Fibroblast of skin of right biceps (primary cell): ENCODE data around the gene DGKG.

Source experiments
- DNase-seq: peaks from one replicate; pipeline ENCODE4 v3.0.0-alpha.2; 2013

DGKG gene

DNA sequence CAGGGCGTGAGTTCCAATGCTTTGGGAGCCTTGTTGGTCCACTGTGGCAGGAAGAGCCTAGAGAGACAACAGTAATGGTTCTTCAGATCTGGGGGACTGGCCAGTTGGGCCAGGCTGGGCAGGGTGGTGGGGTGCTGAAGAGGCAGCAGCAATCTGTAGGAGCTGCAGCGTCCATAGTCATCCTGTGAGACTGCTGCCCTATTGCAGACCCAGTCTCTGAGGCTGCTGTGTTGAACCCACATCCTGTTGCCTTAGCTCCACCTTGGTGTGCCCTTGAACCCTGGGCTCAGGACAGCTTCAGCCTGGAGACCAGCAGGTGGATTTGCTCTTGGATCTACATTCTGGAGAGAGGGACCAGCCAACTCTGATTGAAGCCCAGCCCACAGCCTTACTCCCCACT lies 229.5 kb downstream of the DGKG start:
- DNase-seq = no peak

DNA sequence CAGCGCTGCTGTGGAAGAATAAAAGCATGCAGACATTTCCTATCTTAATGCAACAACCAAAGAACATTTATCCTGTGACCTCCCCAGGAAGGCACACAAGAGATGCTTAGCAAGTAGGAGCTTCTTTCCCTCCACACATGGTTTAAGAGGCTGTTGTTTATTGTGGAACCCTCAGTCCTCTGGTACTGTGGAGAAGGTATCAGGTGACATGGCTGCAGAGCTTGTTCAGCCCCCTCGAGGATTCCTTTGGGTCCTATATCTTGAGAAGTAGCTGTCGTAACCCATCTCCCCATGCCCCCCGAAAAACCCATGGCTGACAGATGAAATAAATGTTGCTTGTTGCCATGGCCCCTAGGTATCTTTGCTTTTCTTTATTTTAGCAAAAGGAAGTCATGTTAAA lies 232.8 kb downstream of the DGKG start:
- DNase-seq = no peak

DNA sequence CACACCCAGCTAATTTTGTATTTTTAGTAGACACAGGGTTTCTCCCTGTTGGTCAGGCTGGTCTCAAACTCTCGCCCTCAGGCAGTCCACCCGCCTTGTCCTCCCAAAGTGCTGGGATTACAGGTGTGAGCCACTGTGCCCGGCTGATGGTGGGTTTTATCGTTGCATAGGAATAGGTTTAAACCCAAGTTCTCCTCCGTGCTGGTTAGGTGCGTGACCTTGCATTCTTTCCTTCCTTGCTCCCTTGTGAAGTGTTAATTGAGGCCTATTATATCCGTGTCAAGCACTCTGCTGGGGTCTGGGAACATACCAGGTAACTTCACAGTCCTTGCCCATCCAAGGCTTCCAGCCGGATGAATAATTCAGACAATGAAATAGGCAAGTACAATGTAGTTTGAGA lies 233.9 kb downstream of the DGKG start:
- no peak for DNase-seq

DNA sequence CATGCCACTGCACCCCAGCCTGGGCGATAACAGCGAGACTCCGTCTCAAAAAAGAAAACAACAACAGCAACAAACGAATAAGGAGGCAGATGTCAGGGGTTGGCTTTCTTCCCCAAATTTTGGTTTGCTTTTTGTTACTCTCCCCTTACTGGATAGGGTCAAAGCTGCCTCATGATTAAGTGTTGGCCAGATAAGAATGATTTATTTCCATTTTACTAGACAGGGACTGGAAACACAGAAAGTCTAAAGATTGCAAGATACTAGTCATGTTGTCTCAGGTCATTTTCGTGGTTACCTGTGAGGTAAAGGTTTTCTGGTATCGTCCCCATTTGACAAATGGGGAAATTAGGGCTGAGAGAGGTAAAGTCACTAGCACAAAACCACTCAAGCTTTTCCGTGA lies 234.6 kb downstream of the DGKG start:
- no peak for DNase-seq

DNA sequence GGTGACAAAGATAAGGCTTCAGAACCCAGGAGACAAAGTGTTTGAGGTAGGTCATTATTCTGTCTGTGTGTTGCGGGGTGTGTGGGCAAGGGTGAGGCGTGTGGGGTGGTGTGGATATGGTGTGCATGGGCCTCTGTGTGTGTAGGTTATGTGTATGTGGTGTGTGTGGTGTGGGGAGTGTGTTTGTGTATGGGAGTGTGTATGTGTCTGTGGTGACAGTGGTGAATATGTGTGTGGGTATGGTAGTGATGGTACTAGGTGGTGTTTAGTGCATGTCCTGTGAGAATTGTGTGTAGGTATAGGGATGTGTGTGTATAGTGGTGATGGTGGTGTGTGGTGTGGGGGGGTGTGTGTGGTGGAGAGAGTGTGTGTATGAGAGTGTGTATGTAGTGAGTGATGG lies 236.9 kb downstream of the DGKG start:
- no peak for DNase-seq

DNA sequence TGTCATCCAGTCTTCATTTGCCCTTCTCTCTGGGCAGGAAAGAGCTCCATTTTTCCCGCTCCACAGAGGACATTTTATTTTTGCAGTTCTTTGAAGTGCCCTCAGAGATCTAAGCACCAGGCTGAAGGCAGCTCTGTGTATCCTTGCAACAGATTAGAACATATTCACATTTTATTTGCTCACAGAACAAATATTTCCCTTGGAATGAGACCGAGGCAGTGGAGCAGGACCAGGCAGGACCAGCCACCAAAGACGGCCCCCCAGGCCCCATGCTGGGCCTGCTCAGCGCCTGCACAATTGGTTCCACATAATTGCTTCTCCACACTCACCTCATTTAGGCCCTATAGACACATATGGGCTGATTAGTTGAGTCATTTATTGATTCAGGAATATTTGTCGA lies 237.4 kb downstream of the DGKG start:
- no peak for DNase-seq

DNA sequence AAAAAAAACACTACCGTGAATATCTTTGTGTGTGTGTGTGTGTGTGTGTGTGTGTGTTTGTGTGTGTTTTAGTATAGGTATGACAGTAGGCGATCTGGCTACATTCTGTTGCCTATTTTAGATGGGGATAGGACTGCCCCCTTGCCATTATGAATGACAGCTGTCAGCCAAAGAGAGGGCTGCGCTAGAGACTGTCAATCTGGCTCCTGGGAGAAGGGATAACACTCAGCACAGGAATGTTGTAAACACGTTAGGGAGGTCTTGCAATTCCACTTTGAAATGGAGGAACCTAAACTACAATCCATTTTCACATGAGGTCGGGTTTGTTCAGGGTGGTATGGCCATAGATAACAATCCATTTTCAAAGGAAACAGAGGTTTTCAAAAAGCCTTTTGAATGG lies 239.0 kb downstream of the DGKG start:
- no peak for DNase-seq

DNA sequence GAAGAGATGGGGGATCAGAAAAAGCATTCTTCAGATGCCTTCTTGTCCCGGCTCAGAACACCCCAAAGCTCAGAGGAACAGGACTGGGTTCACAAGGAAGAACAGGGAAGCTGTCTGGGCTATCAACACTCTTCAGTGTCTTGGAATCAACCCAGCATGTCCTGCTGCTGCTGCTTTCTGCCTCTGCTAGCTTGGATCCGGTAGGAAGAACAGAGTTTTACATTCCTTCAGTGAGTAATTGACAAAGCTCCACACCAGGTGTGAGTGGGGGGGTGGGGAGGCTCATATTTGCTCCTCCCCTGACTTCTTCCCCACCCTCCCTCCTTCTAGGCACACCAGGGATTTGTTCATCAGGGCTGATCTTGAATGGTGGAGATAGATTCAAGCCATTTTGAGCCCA lies 240.1 kb downstream of the DGKG start:
- DNase-seq = no peak

DNA sequence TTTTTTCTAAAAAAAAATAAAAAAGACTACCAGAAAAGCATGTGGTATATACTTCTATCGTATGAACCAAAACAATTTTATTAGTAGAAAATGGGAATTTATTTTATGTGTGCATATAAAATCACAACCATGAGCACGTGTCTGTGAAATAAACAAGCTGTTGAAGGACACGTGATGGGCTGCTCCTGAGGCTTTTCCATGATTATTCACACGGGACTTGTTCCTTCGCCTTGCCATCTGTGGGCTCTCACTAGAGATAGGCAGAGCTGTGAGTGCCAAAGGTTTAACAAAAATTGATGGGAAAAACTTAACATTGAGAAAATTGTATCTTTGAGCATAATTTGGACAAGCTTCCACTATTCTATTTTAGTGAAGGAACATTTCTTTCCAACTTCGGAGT lies 240.8 kb downstream of the DGKG start:
- no peak for DNase-seq

DNA sequence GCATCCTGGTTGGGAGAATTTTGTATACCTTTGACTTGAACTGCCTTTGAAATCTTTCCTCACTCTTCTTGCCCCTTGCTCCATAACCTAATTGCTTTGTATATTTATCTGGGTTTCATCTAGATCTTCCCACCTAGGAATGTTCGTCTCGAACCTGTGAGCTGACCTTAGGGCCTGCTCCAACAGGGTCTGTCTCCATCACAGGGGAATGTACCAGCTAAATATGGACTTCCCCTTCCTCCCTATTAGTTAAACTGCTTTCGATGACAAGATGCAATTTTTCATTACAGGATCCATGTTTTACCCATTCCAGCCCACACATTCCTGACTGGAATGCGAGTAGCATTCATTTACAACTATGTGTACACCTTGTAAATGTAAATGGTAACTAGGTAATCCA lies 242.5 kb downstream of the DGKG start:
- no peak for DNase-seq

DNA sequence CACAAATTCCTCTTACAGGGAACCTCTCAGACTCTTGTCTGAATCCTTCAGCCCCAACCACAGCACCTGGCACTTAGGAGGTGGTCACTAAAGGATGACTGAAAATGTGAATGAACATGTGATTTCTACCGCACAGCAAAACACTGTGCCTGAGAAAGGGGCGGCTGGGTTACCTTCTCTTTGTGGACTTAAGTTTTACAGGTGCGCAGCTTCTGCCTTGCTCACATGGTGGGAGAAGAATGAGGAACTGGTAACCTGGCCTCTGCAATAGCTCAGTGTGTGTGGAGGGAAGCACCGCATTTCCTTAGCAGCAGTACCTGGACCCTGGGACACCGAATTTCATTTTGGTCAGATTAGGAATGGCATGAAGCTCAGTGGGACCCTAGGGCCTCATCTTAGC lies 243.3 kb downstream of the DGKG start:
- DNase-seq = no peak

DNA sequence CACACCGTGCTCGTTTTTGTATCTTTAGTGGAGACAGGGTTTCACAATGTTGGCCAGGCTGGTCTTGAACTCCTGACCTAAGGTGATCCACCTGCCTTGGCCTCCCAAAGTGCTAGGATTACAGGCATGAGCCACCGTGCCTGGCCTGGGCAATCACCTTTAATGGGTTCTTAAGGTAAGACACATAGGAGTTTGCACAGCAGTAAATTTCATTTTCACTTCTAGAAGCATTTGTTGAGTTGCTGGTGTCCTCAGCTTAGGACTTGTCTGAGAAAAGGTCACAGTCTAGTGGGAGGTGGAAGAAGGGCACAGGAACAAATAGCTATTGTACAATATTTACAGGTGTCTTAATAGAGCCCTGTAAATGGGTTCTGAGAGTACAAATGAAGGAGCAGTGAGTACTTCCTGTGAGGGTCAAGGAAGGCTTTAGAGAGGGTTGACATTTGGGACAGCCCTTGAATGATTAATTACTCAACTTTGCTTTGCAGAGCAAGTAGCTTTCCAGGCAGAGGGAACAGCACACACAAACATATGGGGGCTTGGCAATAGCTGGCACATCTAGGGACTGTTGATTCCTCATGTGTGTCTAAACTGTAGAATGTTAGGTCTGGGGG lies 244.4 kb downstream of the DGKG start:
- DNase-seq = no peak

DNA sequence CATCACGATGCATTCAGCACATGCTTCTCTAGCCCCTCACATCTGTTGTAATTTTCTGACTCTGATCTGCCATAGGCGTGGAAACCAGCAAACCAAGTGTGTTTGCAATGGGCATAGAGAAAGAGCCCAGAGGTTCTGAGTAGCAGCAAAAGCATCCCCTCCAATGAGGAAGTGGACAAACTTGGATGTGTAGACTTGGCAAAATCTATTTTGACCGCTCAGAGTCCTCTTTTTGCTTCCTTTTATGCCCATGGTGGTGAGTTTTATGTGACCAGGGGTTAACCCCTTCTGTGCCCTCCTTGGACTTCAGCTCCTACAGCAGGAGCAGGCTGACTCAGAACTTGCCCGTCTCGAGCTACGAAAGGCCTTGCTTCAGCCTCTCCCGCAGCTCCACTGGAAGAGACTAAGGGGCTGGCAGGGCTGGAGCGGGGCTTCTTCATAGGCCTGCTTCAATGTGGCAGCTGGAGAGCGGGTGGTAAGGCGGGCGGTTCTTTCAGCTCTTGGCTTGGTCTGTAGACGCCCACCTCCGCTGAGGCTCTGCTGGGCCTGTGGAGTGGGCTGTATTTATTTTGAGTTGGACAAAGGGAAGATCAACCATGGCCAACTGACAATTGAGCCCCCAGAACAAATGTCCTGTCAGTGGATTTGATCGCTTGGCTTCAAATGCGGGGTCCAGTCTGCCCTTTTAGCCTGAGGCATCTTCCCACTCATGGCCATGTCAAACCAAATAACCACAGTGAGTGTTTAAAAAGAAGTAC lies 246.6 kb downstream of the DGKG start:
- no peak for DNase-seq

DNA sequence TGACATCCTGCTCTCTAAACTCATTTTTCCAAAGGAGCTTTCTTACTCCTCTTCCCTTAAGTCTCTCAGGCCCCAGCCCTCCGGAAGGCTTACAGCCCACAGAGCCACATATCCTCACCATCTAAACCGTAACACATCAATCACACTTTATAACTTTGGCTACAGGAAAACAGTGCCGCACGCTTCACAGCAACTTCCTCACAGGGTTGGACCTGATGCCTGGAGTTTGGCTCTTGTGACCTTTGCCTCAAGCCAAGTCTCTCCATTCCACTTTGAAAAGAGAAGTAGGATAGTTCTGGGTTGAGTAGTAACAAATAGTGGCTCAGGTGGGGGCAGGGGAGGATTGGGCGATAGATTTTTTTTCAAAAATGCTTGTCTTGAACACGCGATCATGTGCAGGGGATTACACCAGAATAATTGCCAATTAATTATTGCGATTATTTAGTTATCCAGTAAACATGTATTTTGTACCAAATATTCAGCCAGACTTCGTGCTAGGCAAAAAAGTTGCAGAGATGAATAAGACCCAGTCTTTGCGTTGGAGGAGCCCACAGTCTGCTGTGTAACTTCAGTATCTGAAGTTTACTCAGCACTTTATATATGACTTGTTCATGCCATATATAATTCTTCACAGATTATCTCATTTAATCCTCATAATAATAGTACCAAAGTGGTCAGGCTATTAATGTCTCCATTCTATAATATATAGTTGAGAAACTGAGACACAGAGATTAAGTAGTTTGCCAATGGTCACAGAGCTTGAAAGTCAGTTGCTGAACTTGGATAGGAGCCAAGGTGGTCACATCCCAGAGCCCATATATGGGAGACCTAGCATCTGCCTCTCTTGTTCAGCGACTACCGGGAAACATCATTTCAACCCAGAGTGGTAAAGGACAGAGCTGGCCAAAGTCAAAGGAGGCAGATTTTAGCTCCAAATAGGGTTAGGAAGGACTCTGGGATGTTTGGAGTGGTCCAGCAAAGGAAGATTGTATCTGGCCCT lies 250.8 kb downstream of the DGKG start:
- no peak for DNase-seq

DNA sequence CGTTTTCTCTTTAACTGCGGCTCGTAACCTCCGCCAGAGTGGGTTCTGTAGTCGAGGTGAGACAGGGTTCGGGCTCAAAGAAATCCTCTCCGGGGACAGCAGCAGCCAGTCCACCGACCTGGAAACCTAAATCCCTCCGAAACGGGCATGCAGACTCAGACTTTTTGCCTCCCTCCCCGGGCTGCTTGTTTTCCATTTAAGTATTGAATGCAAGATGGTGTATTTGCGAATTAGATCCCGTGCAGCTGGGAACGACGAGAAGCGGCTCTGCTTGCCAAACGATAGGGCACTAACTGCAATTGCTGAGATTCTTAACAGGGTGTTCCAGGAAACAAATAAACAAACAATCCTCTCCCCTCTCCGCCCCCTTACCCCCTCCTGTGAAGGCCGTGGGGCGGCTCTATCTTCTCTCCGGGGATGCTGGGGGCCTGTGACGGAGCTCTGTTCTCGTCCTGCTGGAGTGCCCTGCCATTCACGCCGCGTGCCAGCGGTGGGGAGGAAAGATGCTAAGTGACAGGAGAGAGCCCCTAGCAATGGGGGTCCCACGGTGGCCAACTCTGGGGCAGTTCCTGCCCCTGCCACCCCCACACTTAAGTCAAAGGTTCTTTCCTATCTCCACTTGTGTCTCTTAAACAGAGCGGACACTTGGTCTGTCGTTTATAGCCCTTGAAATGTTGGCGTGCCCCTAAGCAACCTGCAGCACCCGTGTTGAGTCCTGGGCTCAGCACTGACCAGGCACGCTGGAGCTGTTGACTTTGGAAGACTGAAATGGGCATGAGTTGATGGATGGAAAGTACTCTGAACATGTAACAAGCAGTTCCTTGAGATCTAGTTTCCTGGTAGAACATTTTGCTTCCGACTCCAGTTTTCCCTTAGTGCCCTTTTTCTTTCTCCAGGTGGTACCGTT lies 251.9 kb downstream of the DGKG start:
- DNase-seq = peak; percentile 10

DNA sequence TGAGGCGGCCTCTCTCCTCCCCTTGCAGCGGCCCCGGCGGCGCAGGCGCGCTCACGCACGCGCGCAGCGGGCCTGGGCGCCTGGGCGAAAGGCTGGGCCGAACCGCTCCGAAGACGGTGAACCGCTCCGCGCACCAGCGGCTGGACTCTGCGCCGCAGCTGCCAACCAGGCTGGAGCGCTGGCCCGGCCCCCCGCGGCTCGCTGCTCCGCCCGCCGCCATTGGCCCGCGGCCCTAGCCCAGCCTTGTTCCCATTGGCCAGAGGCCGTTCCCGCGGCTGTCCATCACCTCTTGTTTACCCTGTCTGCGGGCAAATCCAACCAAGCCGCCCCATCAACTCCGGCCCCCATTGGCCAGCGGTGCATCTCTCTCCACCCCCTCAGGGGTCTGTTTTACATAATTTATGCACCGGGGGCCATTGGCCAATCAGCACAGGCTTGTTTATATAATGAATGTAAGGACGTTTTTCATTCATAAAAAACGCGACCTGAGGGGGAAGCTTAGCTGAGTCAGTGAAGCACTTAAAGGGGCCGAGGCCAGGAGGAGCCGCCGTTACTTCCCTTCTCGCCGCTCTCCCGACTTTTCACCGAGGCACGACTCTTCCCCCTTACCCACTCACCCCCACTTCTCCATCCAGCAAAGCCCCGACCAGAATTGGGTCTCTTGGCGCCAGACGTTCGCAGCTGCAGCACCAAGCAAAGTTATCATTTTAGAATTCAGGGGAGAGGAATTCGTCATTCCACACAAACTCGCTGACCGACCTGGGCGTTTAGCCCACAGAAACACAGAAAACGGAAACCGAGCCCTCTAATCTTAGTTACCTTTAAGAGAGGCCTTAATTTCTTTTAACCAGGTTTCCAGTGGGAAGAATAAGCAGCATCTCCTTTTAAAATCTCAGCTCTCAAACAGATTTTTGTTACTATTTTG lies 252.8 kb downstream of the DGKG start, which contains the start of gene ETV5:
Gene ETV5 (minus strand): TSS at position 149 of the 925 bp plus-strand sequence. CDS start 3,221 bp downstream, outside the sequence.
- peak; percentile 100 for DNase-seq

DNA sequence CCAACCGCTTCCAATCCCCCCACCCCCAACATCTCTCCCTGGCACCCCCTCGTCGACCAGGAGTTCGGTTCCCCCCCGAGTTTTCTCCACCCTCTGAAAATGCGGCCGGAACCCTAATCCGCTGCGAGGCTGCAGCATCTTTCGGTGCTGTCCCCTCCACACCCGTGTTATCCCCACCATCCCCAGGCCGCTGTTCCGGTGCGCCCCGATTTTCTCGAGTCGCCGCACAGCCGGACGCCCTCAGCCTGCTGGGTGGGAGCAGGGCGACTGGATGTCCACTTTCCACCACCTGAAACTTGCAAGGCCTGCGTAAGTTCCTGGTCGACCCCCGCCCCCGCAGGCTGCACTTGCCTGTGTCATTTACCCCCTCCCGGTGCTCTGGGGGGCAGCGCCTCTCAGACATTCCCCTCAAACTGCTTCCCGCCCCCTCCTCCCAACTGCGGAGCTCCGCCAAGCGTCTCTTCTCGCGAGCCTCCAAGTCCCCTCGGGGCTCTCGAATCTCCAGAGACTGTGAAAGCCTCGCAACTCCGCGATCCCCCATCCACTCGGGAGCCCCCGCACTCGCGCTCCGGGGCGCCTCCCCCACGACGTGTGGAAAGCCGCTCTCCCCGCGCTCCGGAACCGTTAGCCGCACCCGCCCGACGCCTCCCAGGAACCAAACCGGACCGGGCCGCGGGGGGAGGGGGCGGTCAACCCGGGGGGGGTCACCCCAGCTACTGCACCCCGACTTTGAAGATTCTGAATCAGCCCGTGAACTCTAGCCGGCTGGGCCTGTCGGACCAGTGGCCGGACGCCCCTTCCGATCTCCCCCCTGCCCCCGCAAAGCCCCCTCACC lies 253.7 kb downstream of the DGKG start:
- peak; percentile 73 for DNase-seq

DNA sequence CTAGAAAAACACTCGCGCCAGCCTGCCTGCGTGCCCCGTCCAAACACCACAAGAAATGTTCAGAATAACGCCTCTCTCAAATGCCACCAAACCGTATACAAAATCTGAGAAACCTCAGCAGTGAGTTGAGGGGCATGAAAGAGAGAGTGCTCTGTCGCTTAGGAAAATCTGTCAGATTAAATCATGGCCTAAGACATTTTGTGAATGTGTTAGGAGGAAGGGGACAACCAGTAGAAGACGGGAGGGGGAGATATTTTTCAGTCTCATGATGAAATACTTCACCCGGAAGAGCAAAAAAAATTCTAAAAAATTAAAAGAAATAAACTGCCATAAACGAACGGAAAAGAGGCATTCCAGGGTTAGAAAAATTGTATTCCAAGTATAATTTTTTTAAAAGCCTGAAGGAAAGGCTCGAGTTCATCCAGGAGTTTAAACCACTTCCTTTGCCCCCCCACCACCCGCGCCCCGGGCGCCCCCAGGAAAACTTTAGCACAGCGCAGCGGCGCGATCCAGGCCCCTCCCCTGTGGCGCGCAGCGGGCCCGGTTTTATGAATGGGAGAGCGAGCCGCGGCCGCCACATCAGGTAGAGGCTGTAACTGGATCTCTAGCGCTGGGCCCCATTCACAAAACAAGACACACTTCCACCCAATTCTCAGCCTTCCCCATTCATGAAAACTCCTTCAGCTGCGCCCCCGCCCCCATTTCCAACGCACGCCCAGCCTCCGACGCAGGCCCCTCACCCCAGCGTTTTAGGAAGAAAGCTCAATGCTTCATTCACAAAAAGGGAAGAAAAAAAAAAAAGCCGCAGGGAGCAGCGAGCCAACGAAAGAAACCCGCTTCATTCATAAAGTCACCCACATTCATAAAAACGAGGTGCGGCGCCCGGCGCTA lies 254.6 kb downstream of the DGKG start:
- peak; percentile 85 for DNase-seq

DNA sequence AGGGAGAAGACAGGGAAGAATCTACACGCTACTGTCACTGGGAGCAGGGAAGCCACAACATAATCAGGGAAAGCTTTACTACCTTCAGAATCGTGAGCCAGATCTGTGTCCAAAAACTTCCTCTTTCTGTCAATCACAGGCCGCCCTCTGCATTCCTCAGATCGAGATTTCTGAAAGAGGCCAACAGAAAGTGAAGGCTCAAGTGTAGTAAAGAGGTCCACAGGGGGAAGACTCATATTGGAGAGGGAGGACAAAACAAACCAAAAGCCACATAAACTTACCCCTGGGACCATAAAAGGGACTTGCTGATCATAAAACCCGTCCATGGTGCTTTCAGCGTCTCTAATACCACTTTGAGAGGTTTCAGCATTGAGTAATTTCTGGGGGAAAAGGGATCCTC lies 256.5 kb downstream of the DGKG start:
- DNase-seq = no peak
